DOHH2 (cell line): ENCODE results near the gene EIF4E3.

Experiments
- H3F3A ChIP-seq: fragments of 200-600 bp; sonication (generic), shearing (Covaris generic); 2 replicates; pipeline ENCODE4 v1.6.0; 2016; ENCODE audit warnings: antibody characterized with exemption, mild to moderate bottlenecking; ENCODE audit not compliant: control insufficient read depth, insufficient read depth
- H3K27ac ChIP-seq: fragments of 200-600 bp; sonication (generic); 2 replicates; pipeline ENCODE4 v1.5.1; 2014; ENCODE audit warnings: low read depth, mild to moderate bottlenecking, low read length, moderate library complexity
- H3K27me3 ChIP-seq: fragments of 200-600 bp; sonication (generic); 2 replicates; pipeline ENCODE4 v1.6.1; 2014; ENCODE audit warnings: mild to moderate bottlenecking, low read length, mixed read lengths; ENCODE audit not compliant: control insufficient read depth
- H3K36me3 ChIP-seq: fragments of 200-600 bp; sonication (generic); 2 replicates; pipeline ENCODE4 v1.6.1; 2014; ENCODE audit warnings: mild to moderate bottlenecking, low read length, moderate library complexity, mixed read lengths; ENCODE audit not compliant: control insufficient read depth
- H3K4me1 ChIP-seq: fragments of 200-600 bp; sonication (generic); 2 replicates; pipeline ENCODE4 v1.6.1; 2014; ENCODE audit warnings: mild to moderate bottlenecking, low read length, mixed read lengths; ENCODE audit not compliant: control insufficient read depth
- H3K4me2 ChIP-seq: fragments of 200-600 bp; sonication (generic); 2 replicates; pipeline ENCODE4 v1.6.0; 2014; ENCODE audit warnings: mild to moderate bottlenecking, low read length, moderate library complexity
- H3K4me3 ChIP-seq: fragments of 200-600 bp; sonication (generic); 2 replicates; pipeline ENCODE4 v1.5.1; 2014; ENCODE audit warnings: mild to moderate bottlenecking, low read length, mixed read lengths
- H3K79me2 ChIP-seq: fragments of 200-600 bp; sonication (generic); 2 replicates; pipeline ENCODE4 v1.6.1; 2014; ENCODE audit warnings: mild to moderate bottlenecking, low read length, mixed read lengths; ENCODE audit not compliant: control insufficient read depth
- H3K9me2 ChIP-seq: fragments of 200-600 bp; sonication (generic); replicated peaks from 2 replicates; pipeline ENCODE4 v1.6.1; 2014; ENCODE audit warnings: mild to moderate bottlenecking, low read length, mixed read lengths; ENCODE audit not compliant: control insufficient read depth
- H3K9me3 ChIP-seq: fragments of 200-600 bp; sonication (generic); 2 replicates; pipeline ENCODE4 v1.6.1; 2014; ENCODE audit warnings: antibody characterized with exemption, low read length, mixed read lengths; ENCODE audit not compliant: control insufficient read depth, insufficient read depth
- H4K20me1 ChIP-seq: fragments of 200-600 bp; sonication (generic); 2 replicates; pipeline ENCODE4 v1.6.0; 2014; ENCODE audit warnings: low read depth, mild to moderate bottlenecking, antibody characterized with exemption, low read length, moderate library complexity; ENCODE audit not compliant: control insufficient read depth, insufficient read depth
- CTCF ChIP-seq: fragments of 200-600 bp; sonication (generic); IDR thresholded peaks from one replicate; pipeline ENCODE4 v1.5.1; 2014; ENCODE audit warnings: antibody characterized with exemption, mild to moderate bottlenecking, low read depth, low read length; ENCODE audit not compliant: poor library complexity, severe bottlenecking
- EZH2phosphoT487 ChIP-seq: fragments of 200-600 bp; sonication (generic); IDR thresholded peaks from 2 replicates; pipeline ENCODE4 v1.6.1; 2017; ENCODE audit warnings: borderline replicate concordance, mild to moderate bottlenecking, antibody characterized with exemption, low read length, moderate library complexity, mixed read lengths

The EIF4E3 gene

GRCh38 chr3:71723452-71724170 is 1.6 kb downstream of the EIF4E3 start:
- Histone ChIP-seq H4K20me1 (no peaks in the 10 kb centered on the region; the same call in 1 of the 2 replicates), H3K36me3 (no peaks in the 10 kb centered on the region), H3K79me2 (no peaks in the 10 kb centered on the region), H3K4me3 (no peak overlapping the region), H3K4me1 (peaks cover 8% of the 10 kb centered on the region; the same call in 1 of the 2 replicates), H3K27me3 (peaks cover 69% of the 10 kb centered on the region), H3K27ac (no peak overlapping the region), H3K9me3 (no peaks in the 10 kb centered on the region), H3K4me2 (no peak overlapping the region), H3K9me2 (no peaks in the 10 kb centered on the region), H3F3A (no peaks in the 10 kb centered on the region)
- peak; percentile 60; the same call in 1 of the 2 replicates for TF ChIP-seq EZH2phosphoT487
- TF ChIP-seq CTCF = no peak

GRCh38 chr3:71722693-71723092 is 2.5 kb downstream of the EIF4E3 start:
- Histone ChIP-seq H4K20me1 (no peaks in the 10 kb centered on the region; the same call in 1 of the 2 replicates), H3K4me1 (peaks cover 8% of the 10 kb centered on the region; the same call in 1 of the 2 replicates), H3F3A (no peaks in the 10 kb centered on the region), H3K4me3 (no peak overlapping the region), H3K9me3 (no peaks in the 10 kb centered on the region), H3K9me2 (no peaks in the 10 kb centered on the region), H3K79me2 (no peaks in the 10 kb centered on the region), H3K27me3 (peaks cover 64% of the 10 kb centered on the region), H3K4me2 (no peak overlapping the region), H3K27ac (no peak overlapping the region), H3K36me3 (no peaks in the 10 kb centered on the region)
- no peak for TF ChIP-seq CTCF
- TF ChIP-seq EZH2phosphoT487 = no peak

DNA sequence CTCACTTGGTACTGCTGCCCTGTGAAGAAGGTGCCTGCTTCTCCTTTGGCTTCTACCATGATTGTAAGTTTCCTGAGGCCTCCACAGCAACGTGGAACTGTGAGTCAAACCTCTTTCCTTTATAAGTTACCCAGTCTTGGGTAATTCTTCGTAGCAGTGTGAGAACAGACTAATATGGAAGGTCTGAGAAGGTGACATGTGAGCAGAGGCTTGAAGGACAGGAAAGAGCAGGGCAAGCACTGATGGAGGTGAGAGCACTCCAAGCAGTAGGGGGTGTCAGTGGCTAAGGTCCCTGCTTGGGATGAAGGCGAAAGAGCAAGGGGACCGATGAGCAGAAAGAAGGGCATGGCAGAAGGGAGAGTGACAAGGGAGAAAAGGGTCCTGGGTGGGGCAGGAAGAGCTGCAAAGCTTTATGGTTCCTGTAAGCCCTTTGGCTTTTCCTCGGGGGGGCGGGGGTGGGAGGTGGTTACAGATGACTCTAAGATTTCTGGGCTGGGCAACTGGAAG is 3.5 kb downstream of the EIF4E3 start:
- H3K27ac ChIP-seq = no peak overlapping the region
- no peaks in the 10 kb centered on the region for H3K9me2 ChIP-seq
- no peak overlapping the region for H3K4me3 ChIP-seq
- no peaks in the 10 kb centered on the region for H3K79me2 ChIP-seq
- H3K9me3 ChIP-seq = no peaks in the 10 kb centered on the region
- H3F3A ChIP-seq = no peaks in the 10 kb centered on the region
- no peak overlapping the region for H3K4me2 ChIP-seq
- TF ChIP-seq CTCF (no peak), EZH2phosphoT487 (no peak)
- no peaks in the 10 kb centered on the region; the same call in 1 of the 2 replicates for H4K20me1 ChIP-seq
- peaks cover 8% of the 10 kb centered on the region; the same call in 1 of the 2 replicates for H3K4me1 ChIP-seq
- peaks cover 66% of the 10 kb centered on the region for H3K27me3 ChIP-seq
- no peaks in the 10 kb centered on the region for H3K36me3 ChIP-seq
